CD4-positive, alpha-beta T cell (primary cell): ENCODE results near the gene ACCSL. TPM values are rescaled to one million over a fixed set of nuclear protein-coding genes. Genes with fewer than 3 reads are reported as not detected.
A peak's percentile ranks its signal among the peaks of the same experiment; 100 is the strongest.

Source experiments
- ATAC-seq: fragments of 200-7000 bp; cut with Tn5 transposase; one replicate; pipeline ENCODE4 v1.10.0; 2022; ENCODE audit warnings: mild to moderate bottlenecking; ENCODE audit not compliant: poor library complexity
- CTCF ChIA-PET: fragments of 350-600 bp; sonication (Branson Sonifier 250); formaldehyde crosslinking; loops from one replicate; lab custom pipeline; 2021; ENCODE audit warnings: antibody characterized with exemption, inconsistent platforms; lab: Charles Lee
- POLR2A ChIA-PET: fragments of 350-600 bp; sonication (Branson Sonifier 250); formaldehyde crosslinking; loops from one replicate; lab custom pipeline; 2021; ENCODE audit warnings: antibody characterized with exemption, inconsistent platforms; lab: Charles Lee
- DNase-seq, 14 experiments: peaks; one replicate each; pipeline ENCODE4 v3.0.0-alpha.2; 2013 to 2020; ENCODE audit warnings: mixed read lengths in 2 of 14
- H3K27ac ChIP-seq, 2 donors: one replicate each; pipeline versions ENCODE4 v1.5.1 to v1.7.0; 2013; ENCODE audit warnings: low read length in 2 of 2, low read depth in 1 of 2, mild to moderate bottlenecking in 1 of 2
- H3K27me3 ChIP-seq, 2 experiments: 1 replicate in 1 of 2; 2 replicates in 1 of 2; pipeline versions ENCODE4 v1.6.1 to v1.7.0; 2013; ENCODE audit warnings: low read length in 2 of 2, control low read depth in 1 of 2, mild to moderate bottlenecking in 1 of 2, moderate library complexity in 1 of 2; ENCODE audit not compliant: insufficient read depth in 2 of 2, control insufficient read depth in 1 of 2
- H3K36me3 ChIP-seq: one replicate; pipeline ENCODE4 v1.6.1; 2013; ENCODE audit warnings: low read length, control low read depth; ENCODE audit not compliant: insufficient read depth
- H3K4me1 ChIP-seq: one replicate; pipeline ENCODE4 v1.6.1; 2013; ENCODE audit warnings: low read length, control low read depth; ENCODE audit not compliant: insufficient read depth
- H3K4me3 ChIP-seq: one replicate; pipeline ENCODE4 v1.5.1; 2013; ENCODE audit warnings: mild to moderate bottlenecking, low read length, moderate library complexity
- H3K9me3 ChIP-seq, 2 experiments: 1 replicate in 1 of 2; 2 replicates in 1 of 2; pipeline versions ENCODE4 v1.6.1 to v1.7.0; 2013; ENCODE audit warnings: low read length in 2 of 2, mild to moderate bottlenecking in 2 of 2, control low read depth in 1 of 2, moderate library complexity in 1 of 2; ENCODE audit not compliant: control insufficient read depth in 1 of 2, insufficient read depth in 1 of 2
- H3K27ac Mint-ChIP-seq: one replicate; pipeline ENCODE4 v1.8.0; 2020; ENCODE audit warnings: mixed read lengths
- H3K27me3 Mint-ChIP-seq: one replicate; pipeline ENCODE4 v1.8.0; 2021; ENCODE audit warnings: mixed read lengths
- H3K36me3 Mint-ChIP-seq: one replicate; pipeline ENCODE4 v1.8.0; 2021; ENCODE audit warnings: low read depth, mixed read lengths
- H3K4me1 Mint-ChIP-seq: one replicate; pipeline ENCODE4 v1.8.0; 2021; ENCODE audit warnings: low read depth, mixed read lengths
- H3K4me3 Mint-ChIP-seq: one replicate; pipeline ENCODE4 v1.8.0; 2020; ENCODE audit warnings: mild to moderate bottlenecking, mixed read lengths
- H3K9me3 Mint-ChIP-seq: one replicate; pipeline ENCODE4 v1.8.0; 2020; ENCODE audit warnings: mixed read lengths
- intact Hi-C, 2 experiments: fragments of 100-400 bp; cut with DNase I in 1 of 2; cut with micrococcal nuclease in 1 of 2; formaldehyde crosslinking; loops; one replicate each; pipeline versions ENCODE4 v1.15.1 to v1.9.0; 2023 to 2025; cut with DNase I, micrococcal nuclease
- total RNA-seq, 174 experiments: library from RNA in 2 of 174; stranded (reverse) in 2 of 174; gene quantifications; one replicate each; pipeline ENCODE4 v1.2.3 and lab custom pipeline; 2021 to 2026
- TF ChIP-seq, protein P1 (sequence below): fragments of 200-600 bp; IDR thresholded peaks from one replicate; pipeline ENCODE4 v1.8.0; 2022; ENCODE audit warnings: antibody characterized with exemption, mild to moderate bottlenecking

The ACCSL gene
- total RNA-seq, 2 experiments from 2014 or later, result not detected

DNA sequence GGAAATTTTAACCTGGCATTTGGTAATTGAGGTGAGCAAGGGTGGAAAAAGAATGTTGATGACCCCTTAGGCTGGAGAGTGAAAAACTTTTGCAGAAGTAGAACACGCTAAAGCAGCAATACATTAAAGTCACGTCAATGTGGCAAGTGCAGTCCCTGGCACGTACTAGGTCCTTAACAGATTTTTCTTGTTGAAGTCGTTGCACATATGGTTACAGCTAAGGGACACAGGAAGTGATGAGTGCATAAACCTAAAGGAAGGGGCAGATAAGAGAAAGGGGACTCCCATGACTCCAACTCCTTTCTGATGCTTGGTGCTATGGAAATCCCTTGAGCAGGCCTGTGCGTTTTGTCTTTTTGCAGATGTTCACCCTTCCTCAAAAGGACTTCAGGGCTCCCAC lies 19.5 kb downstream of the ACCSL start:
- POLR2A ChIA-PET, result interaction anchor here (1.5 kb wide), 1 partner anchor 37 kb away, joined by 7 read pairs; no protein-coding TSS in a partner anchor

DNA sequence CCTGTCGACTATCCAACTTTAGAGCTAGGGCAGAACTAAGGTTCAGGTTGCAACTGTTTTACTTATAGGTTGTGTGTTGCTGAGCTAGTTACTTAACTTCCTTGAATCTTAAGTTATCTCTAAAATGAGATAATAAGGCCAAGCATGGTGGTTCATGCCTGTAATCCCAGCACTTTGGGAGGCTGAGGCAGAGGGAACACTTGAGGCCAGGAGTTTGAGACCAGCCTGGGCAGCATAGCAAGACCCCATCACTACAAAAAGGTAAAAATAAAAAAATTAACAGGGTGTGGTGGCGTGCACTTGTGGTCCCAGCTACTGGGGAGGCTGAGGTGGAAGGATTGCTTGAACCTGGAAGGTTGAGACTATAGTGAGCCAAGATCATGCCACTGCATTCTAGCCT lies 20.4 kb downstream of the ACCSL start:
- POLR2A ChIA-PET, result no interaction called here
- Mint-ChIP-seq H3K9me3 (no peaks in the 10 kb centered on the region), H3K4me1 (peaks cover 30% of the 10 kb centered on the region), H3K36me3 (peaks cover 13% of the 10 kb centered on the region), H3K27ac (no peak overlapping the region), H3K4me3 (no peak overlapping the region), H3K27me3 (no peaks in the 10 kb centered on the region)
- DNase-seq (no peak), ATAC-seq (no peak)
- CTCF ChIA-PET, result interaction anchor here (1.3 to 3.0 kb wide), 3 partner anchors 27 to 42 kb away, joined by 3 to 20 read pairs (median 6); partner anchors contain the start of gene EXT2
- TF ChIP-seq, protein P1, sequence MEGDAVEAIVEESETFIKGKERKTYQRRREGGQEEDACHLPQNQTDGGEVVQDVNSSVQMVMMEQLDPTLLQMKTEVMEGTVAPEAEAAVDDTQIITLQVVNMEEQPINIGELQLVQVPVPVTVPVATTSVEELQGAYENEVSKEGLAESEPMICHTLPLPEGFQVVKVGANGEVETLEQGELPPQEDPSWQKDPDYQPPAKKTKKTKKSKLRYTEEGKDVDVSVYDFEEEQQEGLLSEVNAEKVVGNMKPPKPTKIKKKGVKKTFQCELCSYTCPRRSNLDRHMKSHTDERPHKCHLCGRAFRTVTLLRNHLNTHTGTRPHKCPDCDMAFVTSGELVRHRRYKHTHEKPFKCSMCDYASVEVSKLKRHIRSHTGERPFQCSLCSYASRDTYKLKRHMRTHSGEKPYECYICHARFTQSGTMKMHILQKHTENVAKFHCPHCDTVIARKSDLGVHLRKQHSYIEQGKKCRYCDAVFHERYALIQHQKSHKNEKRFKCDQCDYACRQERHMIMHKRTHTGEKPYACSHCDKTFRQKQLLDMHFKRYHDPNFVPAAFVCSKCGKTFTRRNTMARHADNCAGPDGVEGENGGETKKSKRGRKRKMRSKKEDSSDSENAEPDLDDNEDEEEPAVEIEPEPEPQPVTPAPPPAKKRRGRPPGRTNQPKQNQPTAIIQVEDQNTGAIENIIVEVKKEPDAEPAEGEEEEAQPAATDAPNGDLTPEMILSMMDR, result no peak
- intact Hi-C loops, result loop anchor here in 1 of 2 experiments (5.0 to 10.0 kb wide), 4 partner anchors 186 to 761 kb away; partner anchors contain the start of genes ALKBH3 and HSD17B12
- Histone ChIP-seq H3K27me3 (no peaks in the 10 kb centered on the region), H3K9me3 (no peaks in the 10 kb centered on the region), H3K4me1 (peaks cover 20% of the 10 kb centered on the region), H3K27ac (no peak overlapping the region), H3K36me3 (peaks cover 6% of the 10 kb centered on the region), H3K4me3 (no peak overlapping the region)

More for the DNA sequence above, 19.5 kb downstream of the ACCSL start:
- Mint-ChIP-seq H3K4me3 (peak overlapping the region; percentile 89), H3K27ac (peak overlapping the region; percentile 88), H3K4me1 (peaks cover 30% of the 10 kb centered on the region), H3K27me3 (no peaks in the 10 kb centered on the region), H3K9me3 (no peaks in the 10 kb centered on the region), H3K36me3 (peaks cover 6% of the 10 kb centered on the region)
- ATAC-seq, result no peak
- peaks cover 20% of the 10 kb centered on the region for H3K4me1 ChIP-seq
- H3K9me3 ChIP-seq, result no peaks in the 10 kb centered on the region
- intact Hi-C loops, result loop anchor here (2.0 to 10.0 kb wide), 5 partner anchors 28 to 760 kb away; partner anchors contain the start of genes ALKBH3 (in 1 of the 2), EXT2 (in 1 of the 2) and HSD17B12 (in 1 of the 2)
- DNase-seq, result peak in 2 of 14 experiments; percentile 23 to 24
- CTCF ChIA-PET, result interaction anchor here (1.3 to 3.0 kb wide), 2 partner anchors 28 to 43 kb away, joined by 3 to 20 read pairs; partner anchors contain the start of gene EXT2
- no peak overlapping the region for H3K4me3 ChIP-seq
- H3K27me3 ChIP-seq, result no peaks in the 10 kb centered on the region
- TF ChIP-seq, protein P1, result no peak
- no peak overlapping the region for H3K27ac ChIP-seq
- peaks cover 6% of the 10 kb centered on the region for H3K36me3 ChIP-seq

DNA sequence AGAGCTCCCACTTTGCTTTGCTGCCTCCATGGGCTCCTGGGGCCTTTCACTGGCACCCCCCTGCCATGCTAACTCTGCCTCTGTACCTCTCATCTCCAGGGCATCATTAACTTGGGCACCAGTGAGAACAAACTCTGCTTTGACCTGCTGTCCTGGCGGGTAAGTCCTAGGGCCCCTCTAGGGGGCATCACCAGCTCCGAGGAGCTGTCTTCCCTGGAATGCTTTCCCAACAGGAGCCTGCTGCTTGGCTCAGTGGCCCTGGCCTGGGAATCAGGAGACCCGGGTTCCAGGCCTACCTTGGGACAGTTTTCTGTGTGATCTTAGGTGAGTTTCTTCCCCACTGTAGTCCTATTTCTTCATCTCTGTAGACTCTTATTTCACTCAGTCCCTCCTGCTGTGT lies 23.4 kb downstream of the ACCSL start:
- H3K4me1 Mint-ChIP-seq, result peaks cover 18% of the 10 kb centered on the region
- no peak overlapping the region for H3K27ac Mint-ChIP-seq
- intact Hi-C loops, result no loop called here
- Histone ChIP-seq H3K27me3 (no peaks in the 10 kb centered on the region), H3K4me3 (no peak overlapping the region), H3K4me1 (peaks cover 9% of the 10 kb centered on the region), H3K36me3 (peaks cover 9% of the 10 kb centered on the region), H3K9me3 (no peaks in the 10 kb centered on the region), H3K27ac (no peak overlapping the region)
- TF ChIP-seq, protein P1, result no peak
- peaks cover 38% of the 10 kb centered on the region for H3K36me3 Mint-ChIP-seq
- no peak for DNase-seq
- H3K9me3 Mint-ChIP-seq, result no peaks in the 10 kb centered on the region
- POLR2A ChIA-PET, result interaction anchor here (1.2 kb wide), 1 partner anchor 34 kb away, joined by 3 read pairs; no protein-coding TSS in a partner anchor
- CTCF ChIA-PET, result interaction anchor here (4.1 kb wide), 1 partner anchor 24 kb away, joined by 15 read pairs; the partner anchor contains the start of gene EXT2
- ATAC-seq, result no peak
- no peak overlapping the region for H3K4me3 Mint-ChIP-seq
- no peaks in the 10 kb centered on the region for H3K27me3 Mint-ChIP-seq
